Uterus (tissue), 2 donors: ENCODE measurements around the gene FMN1.

Source experiments
- POLR2A ChIP-seq, 2 donors: fragments of 450-650 bp; IDR thresholded peaks; one replicate each; pipeline ENCODE4 v1.6.1; 2016; ENCODE audit warnings: antibody characterized with exemption in 2 of 2, mild to moderate bottlenecking in 1 of 2, moderate library complexity in 1 of 2
- TF ChIP-seq, protein P1 (sequence below), 4 experiments: fragments of 200-600 bp in 2 of 4; fragments of 450-650 bp in 2 of 4; sonication (generic) in 2 of 4; IDR thresholded peaks; one replicate each; pipeline ENCODE4 v1.5.1; 2016 to 2019; ENCODE audit warnings: antibody characterized with exemption in 4 of 4, mild to moderate bottlenecking in 2 of 4, moderate library complexity in 1 of 4

- TF ChIP-seq, protein P1, sequence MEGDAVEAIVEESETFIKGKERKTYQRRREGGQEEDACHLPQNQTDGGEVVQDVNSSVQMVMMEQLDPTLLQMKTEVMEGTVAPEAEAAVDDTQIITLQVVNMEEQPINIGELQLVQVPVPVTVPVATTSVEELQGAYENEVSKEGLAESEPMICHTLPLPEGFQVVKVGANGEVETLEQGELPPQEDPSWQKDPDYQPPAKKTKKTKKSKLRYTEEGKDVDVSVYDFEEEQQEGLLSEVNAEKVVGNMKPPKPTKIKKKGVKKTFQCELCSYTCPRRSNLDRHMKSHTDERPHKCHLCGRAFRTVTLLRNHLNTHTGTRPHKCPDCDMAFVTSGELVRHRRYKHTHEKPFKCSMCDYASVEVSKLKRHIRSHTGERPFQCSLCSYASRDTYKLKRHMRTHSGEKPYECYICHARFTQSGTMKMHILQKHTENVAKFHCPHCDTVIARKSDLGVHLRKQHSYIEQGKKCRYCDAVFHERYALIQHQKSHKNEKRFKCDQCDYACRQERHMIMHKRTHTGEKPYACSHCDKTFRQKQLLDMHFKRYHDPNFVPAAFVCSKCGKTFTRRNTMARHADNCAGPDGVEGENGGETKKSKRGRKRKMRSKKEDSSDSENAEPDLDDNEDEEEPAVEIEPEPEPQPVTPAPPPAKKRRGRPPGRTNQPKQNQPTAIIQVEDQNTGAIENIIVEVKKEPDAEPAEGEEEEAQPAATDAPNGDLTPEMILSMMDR (IDR thresholded peaks at IDR 0.05): no peak
- no peak for TF ChIP-seq POLR2A (IDR thresholded peaks at IDR 0.05)
These were observed 192.6 kb downstream of the FMN1 start for GRCh38 chr15:33001926-33002325.
